GM19238 (cell line): ENCODE results near the gene CTBP2.
"Not testable (repeated sequence)": the region's sequence is repeated elsewhere in the genome, so short reads cannot be mapped to it uniquely, and the experiment has no call there.

Experiments used
- DNase-seq: peaks from one replicate; pipeline ENCODE4 v3.0.0; 2011; ENCODE audit warnings: low spot score; ENCODE audit not compliant: insufficient read length

CTBP2 gene

DNA sequence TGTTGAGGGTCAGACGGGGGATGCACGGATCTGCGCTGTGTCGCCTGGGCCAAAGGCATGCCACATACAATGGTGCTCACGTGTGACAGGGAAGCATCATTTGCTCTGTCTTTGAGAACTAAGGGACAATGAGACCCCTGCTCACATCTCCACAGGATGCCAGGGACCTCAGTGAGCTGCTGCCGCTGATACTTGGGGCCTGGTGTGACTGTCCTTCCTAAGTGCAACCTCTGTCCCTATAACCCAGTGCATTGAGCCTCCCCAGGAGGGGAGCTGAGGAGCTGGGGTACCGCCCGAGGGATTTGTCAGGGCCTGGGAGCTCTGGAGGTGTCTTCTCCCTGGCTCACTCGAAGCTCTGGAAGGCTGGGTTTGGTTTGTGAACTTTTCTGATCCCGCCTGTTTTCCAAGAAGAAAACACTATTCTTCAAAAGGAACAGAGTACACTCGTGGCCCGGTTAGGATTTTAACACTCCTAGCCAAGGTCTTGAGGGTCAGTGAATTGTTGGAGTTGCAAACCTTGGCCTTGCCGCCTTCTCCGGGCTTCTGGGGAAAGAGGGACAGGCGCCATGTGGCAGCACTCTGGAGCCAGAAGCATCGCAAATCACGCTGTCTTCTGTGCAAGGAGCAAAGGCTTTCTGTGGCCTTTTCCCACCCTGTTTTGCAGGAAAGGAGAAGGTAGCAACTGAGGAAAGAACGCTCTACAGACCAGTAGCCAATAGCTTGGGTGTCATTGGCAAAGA is 26.2 kb upstream of the CTBP2 start:
- no peak for DNase-seq

DNA sequence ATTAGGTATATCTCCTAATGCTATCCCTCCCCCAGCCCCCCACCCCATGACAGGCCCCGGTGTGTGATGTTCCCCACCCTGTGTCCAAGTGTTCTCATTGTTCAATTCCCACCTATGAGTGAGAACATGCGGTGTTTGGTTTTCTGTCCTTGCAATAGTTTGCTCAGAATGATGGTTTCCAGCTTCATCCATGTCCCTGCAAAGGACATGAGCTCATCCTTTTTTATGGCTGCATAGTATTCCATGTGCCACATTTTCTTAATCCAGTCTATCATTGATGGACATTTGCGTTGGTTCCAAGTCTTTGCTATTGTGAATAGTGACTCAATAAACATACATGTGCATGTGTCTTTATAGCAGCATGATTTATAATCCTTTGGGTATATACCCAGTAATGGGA is 18.7 kb upstream of the CTBP2 start:
- not testable (repeated sequence) for DNase-seq

DNA sequence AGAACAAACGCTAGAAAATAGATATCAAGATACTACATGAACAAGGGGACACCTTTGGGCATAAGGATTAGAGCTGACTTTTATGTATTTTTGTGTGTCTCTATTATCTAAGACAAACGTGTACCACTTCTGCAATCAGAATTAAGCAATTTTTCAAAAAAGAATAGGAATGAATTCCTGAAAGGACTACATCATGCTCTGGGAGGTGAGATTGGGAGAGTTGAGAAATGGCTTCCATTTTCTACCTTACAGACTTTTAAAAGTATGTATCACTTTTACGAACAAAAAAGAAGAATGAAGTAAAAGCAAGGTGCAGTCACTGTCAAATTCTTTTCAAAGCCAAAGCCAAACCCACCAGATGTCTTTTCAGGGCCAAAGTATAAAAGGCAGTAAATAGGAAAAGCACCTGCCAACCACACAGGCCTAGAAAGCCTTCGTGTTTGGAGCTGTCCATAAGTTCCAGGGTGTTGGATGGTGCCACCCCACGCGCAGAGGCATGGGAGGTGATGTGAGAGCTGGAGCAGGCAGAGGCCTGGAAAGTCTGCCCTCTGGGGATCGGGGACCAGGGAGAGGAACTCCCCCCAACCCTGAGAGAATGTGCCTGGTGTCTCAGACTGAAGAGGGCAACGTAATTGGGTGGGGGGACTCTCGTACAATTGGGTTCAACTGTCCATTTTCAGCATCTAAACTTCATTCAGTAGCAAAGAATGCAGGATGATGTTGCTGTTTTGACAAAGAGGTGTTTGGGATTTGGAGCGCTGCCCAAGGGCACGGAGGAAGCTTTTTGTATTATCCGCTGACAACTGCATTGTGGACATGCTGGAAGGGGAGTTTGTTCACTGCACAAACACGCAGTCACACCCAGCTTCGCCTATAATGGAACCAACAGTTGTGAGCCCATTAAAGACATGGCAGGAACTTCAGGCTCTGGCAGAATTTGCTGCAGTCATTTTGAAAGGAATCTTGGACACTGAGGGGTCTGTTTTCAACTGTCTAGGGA is 17.6 kb upstream of the CTBP2 start:
- DNase-seq = no peak

DNA sequence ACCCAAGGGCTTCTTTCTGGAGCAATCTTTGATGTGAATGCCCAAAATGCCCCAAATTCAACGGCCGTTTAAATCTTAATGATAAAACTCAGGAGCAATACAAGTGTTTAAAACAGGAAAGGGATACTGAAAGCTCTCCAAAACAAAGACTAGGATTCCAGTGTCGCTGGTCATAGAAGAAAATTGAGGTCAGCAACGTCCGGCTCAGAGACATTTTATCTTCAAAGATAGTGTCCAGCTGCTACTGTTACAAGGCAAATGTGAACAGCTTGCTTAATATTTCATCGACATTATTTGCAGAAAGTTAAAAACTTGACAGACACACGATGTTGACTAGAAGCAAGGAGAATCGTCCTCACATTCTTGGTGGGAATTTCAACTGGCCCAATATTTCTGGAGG is 15.4 kb upstream of the CTBP2 start:
- DNase-seq = no peak

DNA sequence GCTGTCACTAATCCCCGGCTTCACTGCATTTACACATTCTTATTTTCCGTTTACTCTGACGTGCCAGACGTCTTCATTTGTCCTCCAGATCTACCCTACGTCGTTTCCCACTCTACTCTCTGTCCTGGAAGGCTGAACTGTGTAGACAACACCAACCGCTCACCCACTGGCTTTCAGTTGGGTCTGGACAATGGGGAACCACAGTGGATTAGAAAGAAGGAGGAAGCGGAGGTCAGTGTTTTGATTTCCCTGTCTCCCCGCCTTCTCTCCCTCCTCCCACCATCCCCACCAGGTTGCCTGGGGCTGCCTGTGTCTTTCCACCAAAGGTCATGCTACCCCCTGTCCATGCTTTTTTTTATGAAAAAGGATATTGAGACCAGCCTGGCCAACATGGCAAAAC is 14.0 kb upstream of the CTBP2 start:
- no peak for DNase-seq

DNA sequence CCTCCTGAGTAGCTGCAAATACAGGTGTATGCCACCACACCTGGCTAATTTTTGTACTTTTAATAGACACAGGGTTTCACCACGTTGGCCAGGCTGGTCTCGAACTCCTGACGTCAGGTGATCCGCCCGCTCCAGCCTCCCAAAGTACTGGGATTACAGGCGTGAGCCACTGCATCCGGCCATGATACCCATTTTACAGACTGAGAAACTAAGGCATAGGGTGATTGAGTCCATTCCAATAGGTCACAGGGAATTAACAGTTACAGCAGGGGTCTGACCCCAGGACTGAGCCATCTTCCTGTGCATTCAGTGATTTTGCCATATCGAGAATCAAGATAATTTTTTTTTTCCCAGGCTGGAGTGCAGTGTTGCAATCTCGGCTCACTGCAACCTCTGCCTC is 12.3 kb upstream of the CTBP2 start:
- DNase-seq = no peak

DNA sequence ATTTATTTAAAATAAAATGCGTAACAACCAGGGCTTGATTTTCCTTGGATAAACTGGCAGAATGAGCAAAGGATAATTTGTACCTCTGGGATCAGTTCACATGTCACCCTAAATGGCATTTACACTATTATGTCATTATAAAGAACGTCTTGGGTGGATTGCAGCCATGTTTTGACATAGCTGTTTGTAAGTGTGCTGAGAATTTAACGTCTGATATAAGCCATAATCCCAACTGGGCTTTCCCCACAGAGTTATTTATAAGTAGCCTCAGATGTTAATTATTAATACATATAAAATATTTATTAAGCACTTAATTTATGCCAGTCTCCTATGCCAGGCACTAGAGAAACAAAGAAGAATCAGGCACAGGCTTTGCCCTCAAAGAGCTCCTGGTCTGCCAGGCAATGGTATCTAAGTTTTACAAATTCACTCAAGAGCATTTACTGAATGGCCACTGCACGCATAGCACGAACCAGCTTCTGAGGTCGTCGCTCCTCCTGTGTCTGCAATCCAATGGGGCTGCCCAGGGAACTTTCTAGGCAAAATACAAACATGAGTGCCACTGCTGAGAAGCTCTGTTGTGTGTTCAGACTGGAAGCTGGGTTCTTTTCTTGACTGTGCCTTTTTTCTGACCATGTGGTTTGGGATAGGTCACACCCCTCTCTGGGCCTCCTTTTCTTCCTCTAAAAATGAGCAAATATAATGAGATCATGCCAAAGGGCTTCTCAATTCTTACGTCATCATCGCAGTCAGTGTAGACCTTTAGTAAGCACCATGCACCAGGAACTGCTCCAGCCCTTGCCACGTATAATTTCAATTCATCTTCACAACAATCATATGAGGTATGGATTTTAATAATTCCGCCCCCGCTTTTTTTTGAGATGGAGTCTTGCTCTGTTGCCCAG is 11.3 kb upstream of the CTBP2 start:
- no peak for DNase-seq

DNA sequence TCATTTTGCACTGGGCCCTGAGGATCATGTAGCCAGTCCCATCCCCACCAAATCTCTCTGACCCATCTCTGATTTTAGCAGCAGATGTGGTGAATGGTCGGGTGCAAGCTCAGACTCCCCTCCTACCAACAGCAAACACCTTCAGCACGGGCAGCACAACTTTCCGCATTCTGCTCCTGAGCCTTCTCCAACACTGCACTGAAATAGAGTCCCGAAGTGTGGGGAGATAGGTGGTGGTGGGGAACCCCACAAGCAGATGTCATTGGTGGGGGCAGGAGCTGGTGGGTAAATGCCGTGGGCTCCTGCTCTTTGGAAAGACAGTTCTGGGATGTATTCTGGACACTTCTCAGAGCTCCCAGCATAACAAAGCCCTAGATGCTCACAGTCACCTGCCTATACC is 9.6 kb upstream of the CTBP2 start:
- DNase-seq = no peak

DNA sequence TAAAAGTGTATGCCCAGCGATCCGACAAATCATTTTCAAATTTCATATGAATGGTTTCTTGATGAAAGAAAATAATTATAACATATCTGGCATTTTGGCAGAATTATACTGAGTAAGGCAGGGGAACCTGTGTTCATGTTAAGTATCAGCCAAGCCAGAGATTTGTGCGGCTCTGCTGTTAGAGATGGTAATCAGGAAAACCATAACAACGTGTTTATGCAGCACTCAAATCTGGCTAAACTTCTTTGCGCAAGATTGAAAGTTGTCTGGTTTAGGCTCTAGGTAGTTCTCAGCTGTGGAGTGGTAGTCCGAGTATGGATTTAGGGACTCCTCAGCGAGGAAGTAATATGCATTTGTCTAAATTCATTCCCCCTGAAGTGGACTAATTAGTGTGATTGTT is 8.9 kb upstream of the CTBP2 start:
- no peak for DNase-seq

DNA sequence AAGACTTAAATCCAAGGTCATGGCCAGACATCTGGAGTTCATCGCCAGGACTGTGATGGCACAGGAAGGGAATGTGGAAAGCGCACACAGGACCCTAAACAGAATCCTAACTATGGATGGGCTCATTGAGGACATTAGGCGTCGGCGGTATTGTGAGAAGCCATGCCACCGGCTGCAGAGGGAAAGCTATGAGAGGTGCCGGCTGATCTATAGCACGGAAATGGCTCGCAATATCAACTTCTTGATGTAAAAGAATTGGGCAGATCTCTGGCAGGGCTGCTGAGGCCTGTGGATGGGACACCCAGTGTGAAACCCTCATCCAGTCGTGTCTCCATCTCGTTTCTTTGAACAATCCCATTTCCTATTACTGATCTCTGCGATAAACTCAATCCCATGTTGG is 6.3 kb upstream of the CTBP2 start:
- DNase-seq = no peak

DNA sequence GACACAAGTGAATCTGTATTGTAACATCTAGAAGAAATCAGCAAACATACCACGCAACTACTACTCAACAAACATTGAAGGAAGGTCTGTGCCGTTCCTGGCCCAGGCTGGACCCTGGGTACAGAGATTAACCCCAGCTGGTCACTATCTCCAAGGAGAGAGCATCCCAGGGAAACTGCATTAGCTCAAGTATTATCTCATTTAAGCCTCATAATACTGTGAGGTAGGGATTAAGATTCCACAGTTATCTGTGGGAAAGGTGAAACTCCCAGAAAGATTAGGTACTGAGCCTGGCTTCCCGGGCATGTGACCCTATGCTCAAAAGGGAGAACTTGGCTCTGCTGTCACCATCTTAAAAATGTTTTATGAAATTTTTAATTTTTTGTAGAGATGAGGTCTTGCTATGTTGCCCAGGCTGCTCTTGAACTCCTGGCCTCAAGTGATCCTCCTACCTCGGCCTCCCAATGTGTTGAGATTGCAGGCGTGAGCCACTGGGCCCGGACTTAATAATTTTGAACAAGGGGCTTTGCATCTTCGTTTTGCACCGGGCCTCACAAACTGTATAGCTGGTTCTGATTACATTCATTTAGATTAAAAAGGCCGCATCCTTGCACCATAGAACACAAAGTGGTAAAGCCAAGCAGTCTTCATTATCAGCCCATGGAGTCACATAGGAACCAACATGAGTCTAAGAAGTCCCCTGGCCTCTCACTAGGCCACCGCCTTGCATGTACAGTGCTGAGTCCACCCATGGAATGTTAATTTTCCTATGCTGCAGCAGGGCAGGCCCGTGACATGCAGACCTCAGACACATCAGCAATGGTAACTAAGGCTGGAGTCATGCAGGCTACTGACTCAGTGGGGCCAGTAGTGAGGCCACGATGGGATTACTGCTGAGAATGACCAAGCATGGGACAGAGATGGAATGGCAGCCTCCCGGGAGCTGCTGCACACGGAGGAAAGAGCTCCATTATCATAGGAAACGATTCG is 5.5 kb upstream of the CTBP2 start:
- DNase-seq = no peak

DNA sequence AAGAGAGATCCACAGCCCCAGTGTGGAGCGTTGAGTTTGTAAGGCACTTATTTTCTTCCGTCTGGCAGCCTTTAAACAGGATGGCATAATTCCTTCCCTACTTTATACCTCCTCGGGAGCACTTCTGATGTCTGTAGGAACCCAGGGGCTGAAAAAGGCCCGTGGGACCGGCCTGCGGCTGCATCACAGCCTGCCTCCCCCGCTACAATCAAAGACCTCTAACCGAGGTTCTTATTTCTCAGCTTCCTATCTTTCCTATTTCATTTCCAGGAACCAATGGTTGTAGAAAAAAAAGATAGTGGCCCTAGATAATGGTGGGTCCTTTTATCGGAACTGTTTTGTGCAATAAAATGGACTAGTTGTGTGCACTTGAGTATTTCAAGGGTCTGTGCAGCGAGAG is 4.1 kb upstream of the CTBP2 start:
- no peak for DNase-seq

DNA sequence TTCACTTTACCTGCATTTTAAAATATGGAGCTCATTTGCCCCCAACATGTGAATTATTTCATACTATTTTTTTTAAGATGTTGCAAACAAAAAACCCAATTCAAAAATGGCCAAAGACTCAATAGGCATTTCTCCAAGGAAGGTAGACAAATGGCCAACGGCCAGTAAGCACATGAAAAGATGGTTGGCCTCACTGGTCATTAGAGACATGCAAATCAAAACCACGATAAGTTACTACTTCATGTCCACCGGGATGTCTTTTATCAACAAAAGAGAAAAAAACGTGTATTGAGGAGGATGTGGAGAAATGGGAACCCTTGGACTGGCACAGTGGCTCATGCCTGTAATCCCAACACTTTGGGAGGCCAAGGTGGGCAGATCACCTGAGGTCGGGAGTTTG is 3.4 kb upstream of the CTBP2 start:
- no peak for DNase-seq

DNA sequence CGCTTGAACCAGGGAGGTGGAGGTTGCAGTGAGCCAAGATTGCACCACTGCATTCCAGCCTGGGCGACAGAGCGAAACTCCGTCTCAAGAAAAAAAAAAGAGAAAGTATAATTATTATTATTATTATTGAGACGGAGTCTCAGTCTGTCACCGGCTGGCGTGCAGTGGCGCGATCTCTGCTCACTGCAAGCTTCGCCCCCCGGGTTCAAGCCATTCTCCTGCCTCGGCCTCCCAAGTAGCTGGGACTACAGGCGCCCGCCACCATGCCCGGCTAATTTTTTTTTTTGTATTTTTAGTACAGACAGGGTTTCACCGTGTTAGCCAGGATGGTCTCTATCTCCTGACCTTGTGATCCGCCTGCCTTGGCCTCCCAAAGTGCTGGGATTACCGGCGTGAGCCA is 2.9 kb upstream of the CTBP2 start:
- not testable (repeated sequence) for DNase-seq

DNA sequence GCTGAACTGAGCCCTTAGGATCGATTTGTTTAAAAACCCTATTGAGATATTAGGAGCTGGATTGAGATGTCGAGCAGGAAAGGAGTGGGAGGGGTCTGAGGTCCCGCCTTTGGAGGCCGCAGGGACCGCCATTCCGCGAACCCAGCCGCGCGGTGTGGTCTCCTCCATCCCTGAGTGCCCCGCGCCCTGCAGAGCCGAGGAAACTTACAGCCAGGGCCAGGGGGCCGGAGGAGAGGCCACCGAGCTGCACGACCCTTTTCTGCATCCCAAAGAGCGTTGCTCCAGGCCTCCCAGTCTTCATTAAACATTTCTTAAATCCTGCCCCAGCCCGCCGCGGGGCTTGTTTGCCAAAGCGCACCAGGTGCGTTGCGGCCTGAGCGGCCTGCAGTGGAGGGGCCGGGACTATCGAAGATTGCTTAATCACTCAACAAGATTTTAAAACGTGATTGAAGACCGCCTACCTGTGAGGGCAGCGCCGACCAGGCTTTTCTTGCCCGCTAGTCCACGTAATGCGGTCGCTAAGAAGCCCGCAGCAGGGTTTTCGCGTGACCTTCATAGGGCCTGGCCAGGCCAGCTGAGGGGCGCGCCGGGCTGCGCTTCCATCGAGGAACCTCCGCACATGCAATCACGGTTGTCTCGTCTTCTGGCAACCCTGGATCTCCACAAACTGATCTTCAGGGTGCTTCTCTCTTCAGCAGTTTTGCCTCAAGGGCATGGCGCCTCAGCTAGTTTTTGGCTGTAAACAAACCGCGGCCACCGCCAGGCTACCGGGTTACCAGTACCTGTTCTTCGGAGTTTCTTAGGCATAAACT is 2.0 kb upstream of the CTBP2 start:
- DNase-seq = no peak

DNA sequence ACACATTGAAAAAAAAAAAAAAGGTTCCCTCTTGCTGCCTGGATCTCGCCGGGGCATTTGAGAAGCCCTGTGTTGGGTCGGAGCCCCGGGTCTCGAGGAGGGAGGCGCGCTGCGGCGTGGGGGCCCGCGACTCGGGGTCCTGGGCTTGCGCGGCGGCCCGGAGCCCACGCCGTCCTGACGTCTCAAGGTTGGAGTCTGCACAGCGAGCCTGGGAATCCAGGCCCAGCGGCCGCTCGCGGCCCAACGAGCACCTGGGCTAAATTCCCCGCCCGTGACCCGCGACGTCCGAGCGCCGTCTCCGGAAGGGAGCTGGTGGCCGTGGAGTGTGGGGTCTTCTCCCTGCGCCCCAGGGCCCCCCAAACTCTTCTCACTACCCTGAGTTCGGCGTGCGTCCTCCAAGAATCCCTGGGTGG is 1.4 kb upstream of the CTBP2 start:
- DNase-seq = no peak

DNA sequence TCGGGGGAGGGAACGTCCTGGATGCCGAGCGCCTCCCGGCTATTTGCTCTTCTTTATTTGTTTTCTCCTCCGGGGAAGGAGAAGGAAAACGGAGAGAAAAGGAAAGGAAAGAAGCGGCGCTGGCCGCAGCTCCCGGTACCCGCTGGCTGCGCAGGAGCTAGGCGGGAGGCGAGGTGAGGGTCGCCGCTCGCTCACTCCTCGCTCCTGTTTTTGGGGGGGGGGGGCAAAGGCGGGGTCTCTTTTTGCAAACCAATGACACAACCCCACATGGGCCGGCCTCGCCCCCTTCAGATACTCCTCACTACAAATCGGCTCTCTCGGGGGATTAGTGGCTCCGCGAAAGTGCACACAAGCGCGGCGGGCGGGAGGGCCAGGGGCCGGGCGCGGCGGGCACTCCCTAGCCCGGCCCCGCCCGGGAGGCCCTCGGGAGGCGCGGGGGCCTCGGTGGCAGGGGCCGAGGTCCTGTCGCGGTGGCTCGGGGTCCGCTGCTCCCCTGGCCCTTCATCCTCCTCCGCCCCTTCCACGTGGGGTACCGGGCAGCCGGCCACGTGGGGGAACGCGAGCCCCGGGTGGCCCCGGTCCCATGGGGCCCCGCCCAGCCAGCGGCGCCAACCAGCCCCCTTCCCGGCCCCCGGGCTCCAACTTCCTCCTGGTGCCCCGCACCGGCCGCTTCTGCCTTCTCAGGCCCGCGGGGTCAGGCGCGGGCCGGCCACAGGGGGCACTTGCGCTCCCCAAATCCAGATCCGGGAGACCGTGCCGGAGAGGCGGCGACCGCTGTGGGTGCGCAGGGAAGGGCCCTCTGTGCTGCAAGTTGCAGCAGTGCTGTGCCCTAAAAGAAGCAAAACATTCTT is 718 bp upstream of the CTBP2 start:
- DNase-seq = no peak

DNA sequence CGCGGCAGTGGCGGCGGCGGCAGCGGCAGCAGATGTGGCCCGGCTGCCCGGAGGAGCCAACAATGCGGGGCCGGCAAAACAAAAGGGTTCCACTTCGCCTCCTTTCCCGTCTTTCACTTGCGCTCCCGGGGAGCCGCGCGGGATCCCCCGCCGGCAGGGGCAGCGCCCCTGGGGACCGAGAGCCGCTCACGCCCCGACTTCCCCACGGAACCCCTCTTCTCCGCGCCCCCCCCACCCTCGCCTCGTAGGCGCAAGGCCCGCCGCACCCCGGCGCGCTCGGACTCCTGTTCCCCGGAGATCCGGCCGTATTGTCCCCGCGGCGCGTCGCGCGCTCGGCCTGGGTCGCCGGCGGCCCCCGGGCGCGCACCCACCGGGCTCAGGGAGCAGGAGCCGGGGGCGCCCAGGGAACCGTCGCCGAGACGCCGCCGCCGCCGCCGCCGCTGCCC is 854 bp downstream of the CTBP2 start:
- DNase-seq = no peak
